ENCODE results near the gene CHPF. TPM values are rescaled to one million over a fixed set of nuclear protein-coding genes. Genes with fewer than 3 reads are reported as not detected.

Gene CHPF
- total RNA-seq, 2 experiments from 2014 or later = 14.2 to 24.4 TPM

DNA sequence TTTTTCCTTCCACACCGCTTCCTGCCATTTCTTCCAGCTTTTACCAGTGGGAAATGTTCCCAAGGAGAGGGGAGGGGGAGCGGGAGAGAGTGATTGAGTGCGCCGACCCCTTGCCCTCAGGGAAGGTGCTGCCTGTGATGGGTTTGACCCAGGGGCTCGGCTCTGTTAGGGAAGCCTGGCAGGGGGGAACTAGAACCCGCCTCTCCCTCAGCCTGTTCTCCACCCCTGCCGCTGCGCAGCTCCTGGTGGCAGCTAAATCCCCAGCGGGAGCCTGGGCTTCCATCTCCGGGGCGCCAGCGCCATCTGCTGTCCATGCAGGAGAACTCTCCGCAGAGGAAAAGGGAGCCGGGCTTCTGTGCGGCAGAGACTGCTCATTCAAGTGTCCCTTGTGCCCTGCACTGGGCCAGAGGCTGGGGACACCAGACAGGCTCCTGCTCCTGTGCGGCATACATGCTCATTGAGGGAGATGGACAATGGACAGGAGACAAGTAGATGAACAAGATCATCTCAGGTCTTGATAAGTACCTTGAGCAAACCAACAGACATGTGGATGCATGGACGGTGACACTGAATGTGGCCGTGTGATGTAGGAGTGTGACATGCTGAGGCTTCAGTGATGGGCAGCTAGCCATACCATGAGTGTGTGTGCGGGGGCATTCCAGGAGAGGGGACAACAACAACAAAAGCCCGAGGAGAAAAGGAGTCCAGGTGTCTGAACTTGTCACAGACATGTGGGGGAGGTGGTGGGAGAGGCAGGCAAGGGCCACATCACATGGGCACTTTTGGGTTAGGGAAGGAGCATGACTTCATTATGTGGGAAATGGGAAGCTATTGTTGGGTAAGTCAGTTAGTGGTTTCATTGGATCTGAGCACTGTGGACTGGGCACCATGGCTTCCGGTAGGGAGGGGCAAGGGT, 13.3 kb downstream of the CHPF start:
- Mint-ChIP-seq H3K27me3 (peaks cover 46% of the 10 kb centered on the region), H3K9me3 (ENCODE audit: low read depth) (no peaks in the 10 kb centered on the region), H3K36me3 (no peaks in the 10 kb centered on the region), H3K27ac (no peak overlapping the region), H3K4me3 (no peak overlapping the region), H3K4me1 (no peaks in the 10 kb centered on the region)
- CTCF ChIA-PET = interaction anchor here (0.6 to 9.6 kb wide), 36 partner anchors 9 to 375 kb away, joined by 3 to 149 read pairs (median 6); partner anchors contain the start of genes ASIC4, CHPF, DNPEP and GMPPA
- peak; percentile 86 for DNase-seq
- ATAC-seq = peak; percentile 91

DNA sequence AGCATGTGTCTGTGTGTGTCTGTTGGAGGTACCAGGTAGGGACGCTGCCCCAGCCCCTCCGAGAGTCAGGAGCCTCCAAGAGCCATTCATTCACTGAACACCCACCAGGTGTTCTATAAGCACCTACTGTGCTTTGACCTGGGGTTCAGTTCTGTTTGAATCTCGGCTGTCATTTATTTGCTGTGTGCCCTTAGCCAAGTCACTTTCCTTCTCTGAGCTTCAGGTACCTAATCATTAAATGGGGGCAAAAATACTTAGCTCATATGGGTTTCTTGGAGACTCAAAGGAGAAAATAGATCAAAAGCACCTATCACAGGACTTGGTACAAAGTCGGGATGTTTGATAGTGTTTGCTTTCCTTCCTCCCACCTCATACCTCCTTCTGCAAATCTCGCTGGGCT, 16.1 kb downstream of the CHPF start:
- Mint-ChIP-seq H3K27ac (no peak overlapping the region), H3K4me1 (no peaks in the 10 kb centered on the region), H3K27me3 (peaks cover 72% of the 10 kb centered on the region), H3K9me3 (ENCODE audit: low read depth) (no peaks in the 10 kb centered on the region), H3K36me3 (no peaks in the 10 kb centered on the region), H3K4me3 (no peak overlapping the region)
- CTCF ChIA-PET = interaction anchor here (0.8 to 9.6 kb wide), 14 partner anchors 9 to 126 kb away, joined by 3 to 149 read pairs (median 4); partner anchors contain the start of genes ASIC4, CHPF, GMPPA and TMEM198
- DNase-seq (no peak), ATAC-seq (no peak)

GRCh38 chr2:219527076-219527394, 16.6 kb downstream of the CHPF start:
- H3K36me3 Mint-ChIP-seq = no peaks in the 10 kb centered on the region

DNA sequence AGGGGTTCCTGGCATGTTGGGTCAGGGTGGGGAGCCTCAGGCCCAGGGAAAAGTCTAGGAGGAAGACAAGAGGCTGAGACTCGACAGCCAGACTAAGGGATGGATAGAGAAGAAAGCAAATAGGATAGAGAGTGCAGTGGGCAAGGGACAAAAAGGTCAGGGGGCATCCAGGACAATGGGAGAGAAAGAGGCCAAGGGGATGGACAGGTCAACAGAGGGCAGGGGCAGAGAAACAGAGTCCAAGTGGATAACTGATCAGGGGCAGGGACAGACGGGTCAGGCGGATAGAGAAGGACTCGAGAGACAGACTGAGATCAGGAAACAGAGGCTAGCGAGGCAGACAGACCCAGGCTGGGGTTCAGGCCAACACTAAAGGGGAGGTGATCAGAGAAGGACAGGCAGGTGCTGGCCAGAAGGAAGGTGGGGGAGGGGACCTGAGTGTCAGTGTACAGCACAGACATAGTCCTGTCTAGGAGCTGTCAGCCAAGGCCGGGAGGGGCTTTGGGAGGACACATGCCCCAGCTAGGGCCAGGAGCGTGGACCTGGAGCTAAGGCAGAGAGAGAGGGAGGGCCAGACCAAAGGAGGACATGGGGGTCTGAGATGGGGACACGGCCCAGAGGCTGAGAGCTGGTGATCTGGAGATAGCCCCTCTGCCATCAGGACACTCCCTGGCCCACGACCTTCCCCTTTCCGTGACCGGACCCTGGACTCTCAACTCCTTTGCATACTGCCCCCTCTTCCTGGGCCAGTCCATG, 17.1 kb downstream of the CHPF start:
- H3K27ac Mint-ChIP-seq = no peak overlapping the region
- CTCF ChIA-PET = interaction anchor here (1.1 to 9.6 kb wide), 8 partner anchors 11 to 125 kb away, joined by 3 to 149 read pairs (median 11); partner anchors contain the start of genes ASIC4, CHPF, GMPPA and TMEM198
- H3K4me3 Mint-ChIP-seq = no peak overlapping the region
- H3K4me1 Mint-ChIP-seq = peaks cover 4% of the 10 kb centered on the region
- H3K27me3 Mint-ChIP-seq = peaks cover 79% of the 10 kb centered on the region
- ATAC-seq = no peak
- H3K36me3 Mint-ChIP-seq = no peaks in the 10 kb centered on the region
- no peak for DNase-seq
- H3K9me3 Mint-ChIP-seq (ENCODE audit: low read depth) = no peaks in the 10 kb centered on the region

More at GRCh38 chr2:219527076-219527394, 16.6 kb downstream of the CHPF start:
- peaks cover 1% of the 10 kb centered on the region for H3K4me1 Mint-ChIP-seq
- no peak overlapping the region for H3K27ac Mint-ChIP-seq
- CTCF ChIA-PET = interaction anchor here (1.3 to 9.6 kb wide), 11 partner anchors 9 to 126 kb away, joined by 3 to 149 read pairs (median 8); partner anchors contain the start of genes ASIC4, CHPF, GMPPA and TMEM198
- no peak for ATAC-seq
- no peaks in the 10 kb centered on the region for H3K9me3 Mint-ChIP-seq (ENCODE audit: low read depth)
- peaks cover 74% of the 10 kb centered on the region for H3K27me3 Mint-ChIP-seq
- no peak overlapping the region for H3K4me3 Mint-ChIP-seq
- DNase-seq = no peak

- Mint-ChIP-seq H3K4me1 (peaks cover 4% of the 10 kb centered on the region), H3K4me3 (no peak overlapping the region), H3K27ac (no peak overlapping the region), H3K9me3 (ENCODE audit: low read depth) (no peaks in the 10 kb centered on the region), H3K27me3 (peaks cover 85% of the 10 kb centered on the region), H3K36me3 (no peaks in the 10 kb centered on the region)
- ATAC-seq (no peak), DNase-seq (no peak)
- CTCF ChIA-PET = interaction anchor here (1.1 to 9.6 kb wide), 6 partner anchors 15 to 63 kb away, joined by 3 to 149 read pairs (median 6); partner anchors contain the start of genes CHPF, GMPPA and TMEM198
Observed at GRCh38 chr2:219525533-219526232, 17.9 kb downstream of the CHPF start.

DNA sequence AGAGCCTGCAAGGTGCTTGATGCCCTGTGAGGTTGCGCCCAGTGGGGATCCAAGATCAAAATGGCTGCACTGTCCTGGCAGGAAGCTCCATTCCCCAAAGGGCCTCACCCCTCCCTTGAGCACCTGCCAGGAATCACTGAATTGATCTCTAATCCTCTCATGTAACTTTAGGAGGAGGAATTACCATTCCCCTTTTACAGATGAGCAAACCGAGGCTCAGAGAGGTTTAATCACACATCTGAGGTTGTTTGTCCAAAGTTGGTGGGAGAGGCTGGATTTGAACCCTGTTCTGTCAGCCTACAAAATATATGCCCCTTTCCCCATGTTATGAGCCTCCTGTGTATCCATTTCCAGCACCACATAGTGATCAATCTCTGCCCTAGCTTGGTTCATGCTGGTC, 18.8 kb downstream of the CHPF start:
- no peaks in the 10 kb centered on the region for H3K9me3 Mint-ChIP-seq (ENCODE audit: low read depth)
- H3K27me3 Mint-ChIP-seq = peaks cover 84% of the 10 kb centered on the region
- ATAC-seq (no peak), DNase-seq (no peak)
- H3K4me3 Mint-ChIP-seq = no peak overlapping the region
- H3K36me3 Mint-ChIP-seq = no peaks in the 10 kb centered on the region
- CTCF ChIA-PET = interaction anchor here (0.7 to 9.0 kb wide), 5 partner anchors 15 to 95 kb away, joined by 3 to 85 read pairs (median 5); partner anchors contain the start of genes CHPF and TMEM198
- peaks cover 4% of the 10 kb centered on the region for H3K4me1 Mint-ChIP-seq
- H3K27ac Mint-ChIP-seq = no peak overlapping the region

DNA sequence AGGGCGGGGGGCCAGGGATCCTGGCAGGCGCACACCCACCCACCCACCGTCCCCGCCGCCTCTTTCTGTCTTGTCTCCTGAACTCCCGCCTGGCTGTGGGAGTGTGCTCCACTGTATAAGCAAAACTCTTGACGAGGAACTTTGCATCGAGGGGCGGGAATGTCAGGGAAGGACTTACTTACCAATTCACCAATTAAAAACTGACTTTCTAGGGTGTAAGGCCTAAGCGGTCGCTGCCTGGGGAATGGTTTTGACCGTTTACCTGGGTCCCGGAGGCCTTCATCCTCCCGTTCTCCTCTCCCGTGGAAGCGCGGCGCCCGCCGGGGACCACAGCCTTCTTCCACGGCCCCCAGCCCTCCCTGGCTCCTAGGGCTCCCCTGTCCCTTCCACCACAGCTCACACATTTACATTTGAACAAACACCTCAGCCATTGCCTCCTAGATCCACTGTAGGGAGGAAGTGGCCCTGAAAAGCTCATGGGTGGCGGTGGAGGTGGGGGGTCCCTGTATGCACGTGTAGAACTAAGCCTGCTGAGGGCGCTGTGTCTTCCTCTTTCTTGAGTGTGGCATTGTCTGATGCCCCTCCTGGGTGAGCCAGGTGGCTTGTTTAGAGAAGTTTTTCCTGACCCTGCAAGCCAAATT, 20.5 kb downstream of the CHPF start:
- CTCF ChIA-PET = interaction anchor here (1.2 to 2.3 kb wide), 5 partner anchors 18 to 121 kb away, joined by 4 to 12 read pairs (median 5); no protein-coding TSS in a partner anchor
- no peak for ATAC-seq
- Mint-ChIP-seq H3K4me1 (peaks cover 4% of the 10 kb centered on the region), H3K9me3 (ENCODE audit: low read depth) (no peaks in the 10 kb centered on the region), H3K27ac (no peak overlapping the region), H3K36me3 (no peaks in the 10 kb centered on the region), H3K27me3 (peaks cover 79% of the 10 kb centered on the region), H3K4me3 (no peak overlapping the region)
- no peak for DNase-seq

- no peak overlapping the region for H3K4me3 Mint-ChIP-seq
- peaks cover 4% of the 10 kb centered on the region for H3K4me1 Mint-ChIP-seq
Observed at GRCh38 chr2:219522111-219523030, 21.2 kb downstream of the CHPF start.

GRCh38 chr2:219521066-219521880, 22.3 kb downstream of the CHPF start:
- Mint-ChIP-seq H3K4me1 (peaks cover 4% of the 10 kb centered on the region), H3K36me3 (no peaks in the 10 kb centered on the region), H3K27ac (no peak overlapping the region), H3K27me3 (peaks cover 71% of the 10 kb centered on the region), H3K9me3 (ENCODE audit: low read depth) (no peaks in the 10 kb centered on the region), H3K4me3 (no peak overlapping the region)
- ATAC-seq (peak; percentile 23), DNase-seq (no peak)
- CTCF ChIA-PET = interaction anchor here (1.2 to 2.7 kb wide), 5 partner anchors 9 to 118 kb away, joined by 3 to 21 read pairs (median 9); a partner anchor contains a TSS

More at GRCh38 chr2:219522111-219523030, 21.2 kb downstream of the CHPF start:
- Mint-ChIP-seq H3K27ac (no peak overlapping the region), H3K36me3 (no peaks in the 10 kb centered on the region), H3K9me3 (ENCODE audit: low read depth) (no peaks in the 10 kb centered on the region), H3K27me3 (peaks cover 76% of the 10 kb centered on the region)
- no peak for DNase-seq
- CTCF ChIA-PET = interaction anchor here (1.2 to 2.7 kb wide), 7 partner anchors 8 to 120 kb away, joined by 3 to 21 read pairs (median 8); a partner anchor contains a TSS
- no peak for ATAC-seq

- CTCF ChIA-PET = interaction anchor here (1.2 to 2.7 kb wide), 4 partner anchors 10 to 117 kb away, joined by 3 to 21 read pairs (median 10); a partner anchor contains a TSS
- no peaks in the 10 kb centered on the region for H3K36me3 Mint-ChIP-seq
- H3K27ac Mint-ChIP-seq = no peak overlapping the region
- no peaks in the 10 kb centered on the region for H3K9me3 Mint-ChIP-seq (ENCODE audit: low read depth)
- H3K4me1 Mint-ChIP-seq = peaks cover 4% of the 10 kb centered on the region
- peaks cover 71% of the 10 kb centered on the region for H3K27me3 Mint-ChIP-seq
- ATAC-seq (no peak), DNase-seq (no peak)
- no peak overlapping the region for H3K4me3 Mint-ChIP-seq
Observed at GRCh38 chr2:219520079-219520478, 23.5 kb downstream of the CHPF start.

GRCh38 chr2:219519526-219519916, 24.1 kb downstream of the CHPF start:
- Mint-ChIP-seq H3K27ac (no peak overlapping the region), H3K4me1 (peaks cover 4% of the 10 kb centered on the region), H3K4me3 (no peak overlapping the region), H3K27me3 (peaks cover 69% of the 10 kb centered on the region), H3K36me3 (no peaks in the 10 kb centered on the region), H3K9me3 (ENCODE audit: low read depth) (no peaks in the 10 kb centered on the region)
- CTCF ChIA-PET = interaction anchor here (1.2 to 1.5 kb wide), 4 partner anchors 9 to 24 kb away, joined by 4 to 5 read pairs (median 4); partner anchors contain the start of gene GMPPA
- DNase-seq (no peak), ATAC-seq (no peak)

Measured in activated CD8-positive, alpha-beta memory T cell treated with anti-CD3 and anti-CD28 coated beads, Interleukin-2, amount 10 ng/mL, durations not matched to agents 7 days and 5 days (primary cell).